ENCODE measurements around the gene TMC1.
"Not testable (repeated sequence)": the region's sequence is repeated elsewhere in the genome, so short reads cannot be mapped to it uniquely, and the experiment has no call there.

The TMC1 gene

GRCh38 chr9:72763022-72763421 lies 241.6 kb downstream of the TMC1 start:
- DNase-seq (ENCODE audit: low read depth in 3 of 3) = no peak

GRCh38 chr9:72769546-72769945 lies 248.1 kb downstream of the TMC1 start:
- DNase-seq (ENCODE audit: low read depth in 3 of 3) = no peak

- no peak for DNase-seq (ENCODE audit: low read depth in 3 of 3)
Observed at GRCh38 chr9:72772661-72773060, 251.3 kb downstream of the TMC1 start.

- no peak for DNase-seq (ENCODE audit: low read depth in 3 of 3)
Observed at GRCh38 chr9:72773570-72773969, 252.2 kb downstream of the TMC1 start.

GRCh38 chr9:72775570-72775969 lies 254.2 kb downstream of the TMC1 start:
- DNase-seq (ENCODE audit: low read depth in 3 of 3) = no peak

- DNase-seq (ENCODE audit: low read depth in 3 of 3) = no peak
Observed at GRCh38 chr9:72779614-72780013, 258.2 kb downstream of the TMC1 start.

- no peak for DNase-seq (ENCODE audit: low read depth in 3 of 3)
Observed at GRCh38 chr9:72786948-72787347, 265.5 kb downstream of the TMC1 start.

GRCh38 chr9:72788966-72789735 lies 267.7 kb downstream of the TMC1 start:
- DNase-seq (ENCODE audit: low read depth in 3 of 3) = no peak

- DNase-seq (ENCODE audit: low read depth in 3 of 3) = no peak
Observed at GRCh38 chr9:72789885-72790284, 268.5 kb downstream of the TMC1 start.

GRCh38 chr9:72790989-72791388 lies 269.6 kb downstream of the TMC1 start:
- DNase-seq (ENCODE audit: low read depth in 3 of 3) = no peak

- DNase-seq (ENCODE audit: low read depth in 3 of 3) = no peak
Observed at GRCh38 chr9:72791436-72791835, 270.0 kb downstream of the TMC1 start.

GRCh38 chr9:72794946-72795345 lies 273.5 kb downstream of the TMC1 start:
- no peak for DNase-seq (ENCODE audit: low read depth in 3 of 3)

GRCh38 chr9:72800328-72800994 lies 279.1 kb downstream of the TMC1 start:
- DNase-seq (ENCODE audit: low read depth in 3 of 3) = no peak

GRCh38 chr9:72805238-72805637 lies 283.8 kb downstream of the TMC1 start:
- no peak for DNase-seq (ENCODE audit: low read depth in 3 of 3)

GRCh38 chr9:72806313-72806809 lies 285.0 kb downstream of the TMC1 start:
- not testable (repeated sequence) for DNase-seq (ENCODE audit: low read depth in 3 of 3)

- no peak for DNase-seq (ENCODE audit: low read depth in 3 of 3)
Observed at GRCh38 chr9:72807765-72808445, 286.5 kb downstream of the TMC1 start.

- DNase-seq (ENCODE audit: low read depth in 3 of 3) = no peak
Observed at GRCh38 chr9:72808446-72808768, 287.0 kb downstream of the TMC1 start.

GRCh38 chr9:72809586-72809985 lies 288.2 kb downstream of the TMC1 start:
- no peak for DNase-seq (ENCODE audit: low read depth in 3 of 3)

GRCh38 chr9:72812559-72813111 lies 291.2 kb downstream of the TMC1 start:
- DNase-seq (ENCODE audit: low read depth in 3 of 3) = no peak

GRCh38 chr9:72813544-72813943 lies 292.1 kb downstream of the TMC1 start:
- no peak for DNase-seq (ENCODE audit: low read depth in 3 of 3)

GRCh38 chr9:72814083-72814597 lies 292.7 kb downstream of the TMC1 start:
- DNase-seq (ENCODE audit: low read depth in 3 of 3) = no peak

GRCh38 chr9:72816666-72817065 lies 295.3 kb downstream of the TMC1 start:
- DNase-seq (ENCODE audit: low read depth in 3 of 3) = no peak
